Uterus (tissue), 4 donors: ENCODE measurements around the gene TMOD3. TPM values are rescaled to one million over a fixed set of nuclear protein-coding genes. Genes with fewer than 3 reads are reported as not detected.

Experiments
- DNase-seq, 2 donors: peaks; one replicate each; pipeline ENCODE4 v3.0.0-alpha.2; 2019 to 2020
- H3K27ac ChIP-seq, 2 donors: fragments of 200-600 bp; sonication (generic); 1 replicate in 1 of 2; 2 replicates in 1 of 2; pipeline ENCODE4 v1.5.1; 2016 to 2018
- H3K27me3 ChIP-seq, 2 donors: fragments of 200-600 bp; sonication (generic); one replicate each; pipeline ENCODE4 v1.5.1; 2018 to 2019; ENCODE audit warnings: control low read depth in 1 of 2
- H3K36me3 ChIP-seq, 2 donors: fragments of 200-600 bp; sonication (generic); one replicate each; pipeline ENCODE4 v1.5.1; 2019; ENCODE audit warnings: control low read depth in 1 of 2
- H3K4me1 ChIP-seq, 2 donors: fragments of 200-600 bp; sonication (generic); one replicate each; pipeline ENCODE4 v1.5.1; 2018 to 2019; ENCODE audit warnings: control low read depth in 1 of 2
- H3K4me3 ChIP-seq, 2 donors: fragments of 200-600 bp; sonication (generic); 1 replicate in 1 of 2; 2 replicates in 1 of 2; pipeline ENCODE4 v1.5.1; 2018 to 2019; ENCODE audit warnings: mild to moderate bottlenecking in 1 of 2
- H3K9me3 ChIP-seq, 2 donors: fragments of 200-600 bp; sonication (generic); one replicate each; pipeline ENCODE4 v1.5.1; 2019; ENCODE audit warnings: control low read depth in 1 of 2
- CTCF ChIP-seq, 4 experiments: fragments of 200-600 bp in 2 of 4; fragments of 450-650 bp in 2 of 4; sonication (generic) in 2 of 4; IDR thresholded peaks; one replicate each; pipeline ENCODE4 v1.5.1; 2016 to 2019; ENCODE audit warnings: antibody characterized with exemption in 4 of 4, mild to moderate bottlenecking in 2 of 4, moderate library complexity in 1 of 4
- POLR2A ChIP-seq, 2 donors: fragments of 450-650 bp; IDR thresholded peaks; one replicate each; pipeline ENCODE4 v1.6.1; 2016; ENCODE audit warnings: antibody characterized with exemption in 2 of 2, mild to moderate bottlenecking in 1 of 2, moderate library complexity in 1 of 2
- intact Hi-C: fragments of 100-400 bp; cut with DNase I; formaldehyde crosslinking; loops from one replicate; pipeline ENCODE4 v1.15.1; 2023; ENCODE audit warnings: low total_unique reads
- total RNA-seq, 4 donors: library from RNA; depleted of rRNA in 3 of 4; stranded (reverse); fragments of >200 nt in 3 of 4; gene quantifications; one replicate each; pipeline versions ENCODE4 v1.1.0 to v1.2.4, GENCODE V29; 2014 to 2023
- donor health status: DM: yes; HTN: yes; CAD: no.

Gene TMOD3
- total RNA-seq, 4 donors from 2014 or later, result 10.5 to 49.6 (median 37.1) TPM

GRCh38 chr15:51887887-51888592, 58.6 kb downstream of the TMOD3 start:
- Histone ChIP-seq H3K36me3 (no peaks in the 10 kb centered on the region), H3K27ac (no peak overlapping the region), H3K27me3 (no peaks in the 10 kb centered on the region), H3K4me3 (no peak overlapping the region), H3K4me1 (no peaks in the 10 kb centered on the region), H3K9me3 (no peaks in the 10 kb centered on the region)
- no peak for DNase-seq
- intact Hi-C loops, result no loop called here
- TF ChIP-seq CTCF (IDR thresholded peaks at IDR 0.05) (no peak), POLR2A (IDR thresholded peaks at IDR 0.05) (no peak)

- H3K27ac ChIP-seq, result no peak overlapping the region
- TF ChIP-seq POLR2A (IDR thresholded peaks at IDR 0.05) (no peak), CTCF (IDR thresholded peaks at IDR 0.05) (peak; percentile 53 to 75 (median 62))
- no peak for DNase-seq
- no peaks in the 10 kb centered on the region for H3K27me3 ChIP-seq
- no peaks in the 10 kb centered on the region for H3K36me3 ChIP-seq
- intact Hi-C loops, result no loop called here
- no peaks in the 10 kb centered on the region for H3K4me1 ChIP-seq
- no peaks in the 10 kb centered on the region for H3K9me3 ChIP-seq
- H3K4me3 ChIP-seq, result no peak overlapping the region
Measured at GRCh38 chr15:51888593-51889195, 59.2 kb downstream of the TMOD3 start.

GRCh38 chr15:51889486-51889885, 60.0 kb downstream of the TMOD3 start:
- Histone ChIP-seq H3K27ac (no peak overlapping the region), H3K27me3 (no peaks in the 10 kb centered on the region), H3K4me1 (no peaks in the 10 kb centered on the region), H3K9me3 (no peaks in the 10 kb centered on the region), H3K4me3 (no peak overlapping the region), H3K36me3 (no peaks in the 10 kb centered on the region)
- intact Hi-C loops, result no loop called here
- TF ChIP-seq CTCF (IDR thresholded peaks at IDR 0.05), result no peak
- no peak for TF ChIP-seq POLR2A (IDR thresholded peaks at IDR 0.05)
- DNase-seq, result no peak

- no peak for TF ChIP-seq CTCF (IDR thresholded peaks at IDR 0.05)
- TF ChIP-seq POLR2A (IDR thresholded peaks at IDR 0.05), result no peak
- Histone ChIP-seq H3K36me3 (no peaks in the 10 kb centered on the region), H3K9me3 (no peaks in the 10 kb centered on the region), H3K4me3 (no peak overlapping the region), H3K27ac (no peak overlapping the region), H3K4me1 (no peaks in the 10 kb centered on the region), H3K27me3 (no peaks in the 10 kb centered on the region)
- no peak for DNase-seq
- intact Hi-C loops, result no loop called here
Measured at GRCh38 chr15:51904421-51904820, 75.0 kb downstream of the TMOD3 start.

- no peak overlapping the region for H3K27ac ChIP-seq
- intact Hi-C loops, result no loop called here
- no peaks in the 10 kb centered on the region for H3K36me3 ChIP-seq
Measured at GRCh38 chr15:51904931-51905330, 75.5 kb downstream of the TMOD3 start.

More at GRCh38 chr15:51904931-51905330, 75.5 kb downstream of the TMOD3 start:
- TF ChIP-seq CTCF (IDR thresholded peaks at IDR 0.05), result no peak
- no peak for TF ChIP-seq POLR2A (IDR thresholded peaks at IDR 0.05)
- H3K9me3 ChIP-seq, result no peaks in the 10 kb centered on the region
- H3K27me3 ChIP-seq, result no peaks in the 10 kb centered on the region
- no peaks in the 10 kb centered on the region for H3K4me1 ChIP-seq
- DNase-seq, result no peak
- H3K4me3 ChIP-seq, result no peak overlapping the region
